Loucy (cell line): ENCODE results near the gene UBXN1.

Experiments used
- EZH2phosphoT487 ChIP-seq: fragments of 200-600 bp; IDR thresholded peaks from 2 replicates; pipeline ENCODE4 v1.6.1; 2018; ENCODE audit warnings: antibody characterized with exemption, mild to moderate bottlenecking, moderate library complexity, borderline replicate concordance
- TF ChIP-seq, protein P1 (sequence below): fragments of 200-600 bp; sonication (generic); conservative IDR thresholded peaks from 2 replicates; pipeline ENCODE4 v1.5.1; 2014; ENCODE audit warnings: mild to moderate bottlenecking, antibody characterized with exemption, low read length

DNA sequence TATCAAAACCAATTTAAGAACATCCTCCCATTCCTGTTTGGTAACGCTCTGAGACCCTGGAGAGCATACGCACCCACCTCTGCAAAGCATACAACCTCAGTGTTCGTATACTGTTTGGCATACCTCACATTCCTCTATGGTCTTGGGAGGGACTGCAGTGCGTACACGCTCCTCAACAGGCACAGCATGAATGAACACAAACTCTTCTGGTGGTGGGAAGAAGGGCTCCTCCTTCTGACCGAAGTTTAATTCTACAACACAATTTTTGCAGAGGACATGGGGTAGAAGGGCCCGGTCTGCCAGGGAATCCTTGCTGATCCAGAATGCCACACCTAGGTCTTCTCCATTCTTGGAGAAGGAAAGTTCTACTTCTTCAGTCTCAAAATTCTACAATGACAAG lies 43.1 kb upstream of the UBXN1 start:
- TF ChIP-seq, protein P1, sequence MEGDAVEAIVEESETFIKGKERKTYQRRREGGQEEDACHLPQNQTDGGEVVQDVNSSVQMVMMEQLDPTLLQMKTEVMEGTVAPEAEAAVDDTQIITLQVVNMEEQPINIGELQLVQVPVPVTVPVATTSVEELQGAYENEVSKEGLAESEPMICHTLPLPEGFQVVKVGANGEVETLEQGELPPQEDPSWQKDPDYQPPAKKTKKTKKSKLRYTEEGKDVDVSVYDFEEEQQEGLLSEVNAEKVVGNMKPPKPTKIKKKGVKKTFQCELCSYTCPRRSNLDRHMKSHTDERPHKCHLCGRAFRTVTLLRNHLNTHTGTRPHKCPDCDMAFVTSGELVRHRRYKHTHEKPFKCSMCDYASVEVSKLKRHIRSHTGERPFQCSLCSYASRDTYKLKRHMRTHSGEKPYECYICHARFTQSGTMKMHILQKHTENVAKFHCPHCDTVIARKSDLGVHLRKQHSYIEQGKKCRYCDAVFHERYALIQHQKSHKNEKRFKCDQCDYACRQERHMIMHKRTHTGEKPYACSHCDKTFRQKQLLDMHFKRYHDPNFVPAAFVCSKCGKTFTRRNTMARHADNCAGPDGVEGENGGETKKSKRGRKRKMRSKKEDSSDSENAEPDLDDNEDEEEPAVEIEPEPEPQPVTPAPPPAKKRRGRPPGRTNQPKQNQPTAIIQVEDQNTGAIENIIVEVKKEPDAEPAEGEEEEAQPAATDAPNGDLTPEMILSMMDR: peak; percentile 45
- no peak for TF ChIP-seq EZH2phosphoT487
